Renal pelvis (tissue), 4 donors: ENCODE measurements around the gene XPO4. TPM values are rescaled to one million over a fixed set of nuclear protein-coding genes. Genes with fewer than 3 reads are reported as not detected.

ENCODE experiments used
- DNase-seq: peaks from one replicate; pipeline ENCODE4 v3.0.0-alpha.2; 2013
- polyA plus RNA-seq, 3 donors: library from polyadenylated mRNA; unstranded; fragments of 120-200 nt; gene quantifications; one replicate each; pipeline ENCODE4 v1.2.1, GENCODE V29; 2013; ENCODE audit not compliant: insufficient read length in 3 of 3

The XPO4 gene
- polyA plus RNA-seq, 3 donors: 17.4 to 22.5 (median 20.3) TPM

DNA sequence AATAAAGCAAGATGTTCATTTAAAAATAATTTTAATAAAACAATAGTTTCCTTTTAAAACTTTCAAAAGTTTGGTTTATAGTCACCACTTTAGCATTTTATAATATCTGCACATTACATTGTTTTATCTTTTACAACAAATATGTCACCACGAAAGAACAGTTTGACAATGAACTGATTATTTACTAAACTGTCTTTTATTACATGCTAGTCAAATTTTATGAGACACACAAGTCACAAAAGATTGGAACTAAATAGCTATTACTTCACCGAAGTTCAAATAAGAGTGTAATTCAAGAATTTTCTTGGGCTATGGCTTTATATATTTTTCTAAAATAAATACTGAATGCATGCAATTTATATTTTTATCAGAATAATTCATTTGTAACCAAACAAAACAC is 71.3 kb downstream of the XPO4 start:
- no peak for DNase-seq

DNA sequence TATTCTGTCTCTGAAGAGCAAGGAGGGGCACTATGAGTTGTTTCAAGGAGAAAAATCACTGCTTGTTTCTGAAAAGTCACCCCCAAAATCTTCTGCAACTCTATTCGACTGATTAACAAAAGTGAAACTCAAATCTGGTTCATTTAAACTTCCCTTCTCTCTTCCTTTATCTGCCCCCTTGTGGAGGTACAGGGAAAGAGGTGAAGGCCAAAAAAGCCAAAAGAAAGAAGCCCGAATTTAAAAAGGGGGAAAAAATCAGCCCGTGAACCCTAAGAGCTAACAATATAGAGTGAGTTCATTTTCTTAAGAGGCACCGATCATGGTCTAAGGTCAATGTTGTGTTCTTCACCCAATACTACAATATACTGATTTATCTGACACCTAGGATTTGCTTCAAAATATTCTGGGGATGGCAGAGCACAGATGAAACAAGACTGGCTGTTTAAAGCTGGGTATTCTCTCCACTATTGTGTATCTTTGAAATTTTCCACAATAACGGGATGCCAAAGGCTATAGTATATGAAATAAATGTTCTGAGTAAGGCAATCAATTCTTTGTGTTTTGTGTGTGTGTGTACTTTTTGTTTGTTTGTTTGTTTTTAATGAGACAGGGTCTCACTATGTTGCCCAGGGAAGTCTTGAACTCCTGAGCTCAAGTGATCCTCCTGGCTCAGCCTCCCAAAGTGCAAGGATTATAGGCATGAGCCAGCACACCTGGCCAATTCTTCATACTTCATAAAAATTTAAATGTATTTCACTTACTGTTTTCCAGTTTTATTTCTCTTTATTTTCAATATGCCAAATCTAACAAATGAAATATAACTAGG is 73.8 kb downstream of the XPO4 start:
- peak; percentile 47 for DNase-seq

DNA sequence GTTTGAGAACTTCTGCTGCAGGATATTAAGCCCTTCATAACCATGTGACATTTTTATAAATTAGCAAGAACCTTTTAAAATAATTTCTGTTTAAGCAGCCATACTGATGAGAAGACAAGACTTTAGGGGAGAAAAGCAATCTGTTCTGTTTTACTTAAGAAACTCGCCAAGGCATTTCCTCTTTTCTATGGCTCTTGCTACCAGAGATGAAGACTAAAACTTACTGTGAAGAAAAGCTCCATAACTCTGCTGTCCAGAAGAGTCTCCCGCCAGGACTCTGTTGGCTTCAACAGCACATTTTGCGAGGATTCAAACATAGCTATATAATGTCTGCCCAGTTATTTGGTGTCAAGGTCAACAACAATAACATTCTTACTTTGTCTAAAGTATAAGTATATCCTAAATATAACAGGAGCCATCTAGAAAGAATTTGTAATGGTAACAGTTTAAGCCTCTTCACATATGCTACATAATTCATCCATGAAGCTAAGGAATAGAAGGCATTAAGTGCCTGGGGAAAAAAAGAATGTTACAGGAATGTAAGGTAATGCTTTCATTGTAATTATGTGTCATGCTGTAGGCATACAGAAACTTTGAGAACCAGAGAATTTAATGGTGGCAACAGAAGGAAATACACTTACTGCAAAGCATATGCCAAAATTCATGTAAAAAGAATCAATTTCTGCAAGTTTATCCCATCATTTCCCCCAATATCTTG is 75.5 kb downstream of the XPO4 start:
- no peak for DNase-seq

DNA sequence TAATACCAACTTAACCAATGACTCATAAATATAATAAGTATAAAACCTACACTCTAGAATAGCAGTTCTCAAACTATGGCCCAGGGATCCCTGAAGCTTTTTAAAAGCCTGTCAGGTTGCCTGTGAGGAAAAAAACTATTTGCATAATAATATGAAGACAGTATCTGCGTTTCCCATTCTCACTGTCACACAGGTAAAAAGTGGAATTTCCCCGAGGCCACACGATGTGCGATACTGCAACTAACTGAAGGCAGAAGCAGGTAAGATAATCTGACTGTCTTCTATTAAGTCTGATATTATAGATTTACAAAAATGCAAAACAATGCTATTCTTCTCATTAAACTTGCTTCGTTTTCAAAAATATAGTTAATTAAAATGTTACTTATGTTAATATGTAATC is 76.2 kb downstream of the XPO4 start:
- DNase-seq: no peak

DNA sequence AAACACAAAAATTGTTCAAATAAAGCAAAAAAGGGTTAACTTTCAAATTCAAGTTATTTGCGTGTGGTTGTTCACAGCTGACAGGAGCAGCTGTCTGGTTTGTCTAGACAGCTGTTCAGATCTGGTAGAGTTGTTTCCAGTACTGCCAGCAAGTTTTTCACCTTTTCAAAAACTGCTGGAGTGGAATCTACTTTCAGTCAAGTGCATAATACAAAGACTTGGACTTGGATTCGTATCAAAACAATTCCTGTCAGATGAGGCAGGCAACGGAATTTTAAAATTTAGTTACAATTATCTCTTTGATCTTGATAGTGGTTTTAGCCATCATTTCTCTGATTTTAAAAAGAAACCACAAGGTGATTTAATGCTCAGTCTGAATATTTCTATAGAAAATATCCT is 77.1 kb downstream of the XPO4 start:
- DNase-seq: no peak

DNA sequence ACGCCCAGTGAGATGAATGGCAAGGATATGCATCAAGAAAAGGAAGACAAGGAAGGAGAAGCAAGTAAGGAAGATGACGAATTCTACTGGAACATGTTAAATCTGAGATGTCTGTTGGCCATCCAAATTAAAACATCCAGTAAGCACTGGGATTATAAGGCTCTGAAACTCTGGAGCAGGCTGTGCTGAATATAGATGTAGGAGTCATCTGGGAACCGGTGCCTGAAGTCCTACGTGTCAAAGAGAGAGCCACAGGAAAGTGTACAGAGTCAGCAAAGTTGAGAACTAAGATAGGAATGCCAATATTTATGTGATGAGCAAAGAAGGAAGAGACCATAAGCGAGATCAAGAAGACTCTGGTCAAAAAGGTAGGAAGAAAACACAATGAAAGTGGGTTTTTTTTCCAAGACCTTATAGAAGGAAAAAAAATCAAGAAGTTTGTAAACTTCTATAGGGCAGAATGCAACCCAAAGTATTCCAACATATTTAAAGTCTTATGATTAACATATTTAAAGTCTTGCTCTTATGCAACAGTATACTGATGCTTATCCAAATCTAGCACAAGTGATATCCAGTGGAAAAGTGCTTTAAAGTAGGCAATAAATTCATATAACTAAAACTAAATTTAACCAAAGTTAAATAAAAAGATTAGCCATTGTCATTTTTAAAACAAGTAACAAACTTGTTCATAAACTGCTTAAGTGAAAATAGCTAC is 77.6 kb downstream of the XPO4 start:
- DNase-seq: no peak

DNA sequence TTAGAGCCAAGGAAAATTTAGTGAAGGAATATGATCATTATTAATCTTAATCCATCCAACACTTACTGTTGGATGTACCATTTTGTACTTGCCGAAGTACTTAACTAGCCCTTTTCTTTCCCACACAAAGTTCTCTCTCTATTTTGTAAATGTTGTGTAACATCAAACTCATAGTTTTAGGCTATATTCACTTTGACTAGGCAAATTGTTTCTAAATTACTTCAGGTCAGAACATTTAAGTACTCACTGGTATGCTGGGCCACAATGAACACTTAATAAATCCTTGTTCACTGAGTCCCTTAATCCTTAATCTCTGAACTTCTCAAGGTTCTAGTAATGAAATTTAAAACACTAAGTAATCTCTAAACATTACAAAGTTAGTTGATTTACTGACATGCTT is 79.5 kb downstream of the XPO4 start:
- no peak for DNase-seq

DNA sequence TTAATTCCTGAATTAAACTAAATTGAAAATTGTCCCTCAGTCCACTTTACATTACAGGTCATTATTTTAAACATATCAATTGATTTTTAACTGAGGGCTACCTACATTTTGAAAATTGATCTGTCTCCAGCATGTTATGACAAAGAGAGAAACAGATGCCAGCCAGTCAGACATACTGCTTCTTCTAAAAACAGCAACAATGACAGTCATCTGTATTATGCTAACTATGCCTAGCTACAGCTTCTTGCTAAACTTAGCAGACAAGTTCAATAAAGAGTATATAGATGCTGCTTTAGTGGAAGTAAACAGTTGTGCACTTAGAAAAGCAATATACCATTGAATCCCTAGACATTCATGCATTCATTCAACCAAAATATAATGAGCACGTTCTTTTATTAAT is 80.1 kb downstream of the XPO4 start:
- no peak for DNase-seq

DNA sequence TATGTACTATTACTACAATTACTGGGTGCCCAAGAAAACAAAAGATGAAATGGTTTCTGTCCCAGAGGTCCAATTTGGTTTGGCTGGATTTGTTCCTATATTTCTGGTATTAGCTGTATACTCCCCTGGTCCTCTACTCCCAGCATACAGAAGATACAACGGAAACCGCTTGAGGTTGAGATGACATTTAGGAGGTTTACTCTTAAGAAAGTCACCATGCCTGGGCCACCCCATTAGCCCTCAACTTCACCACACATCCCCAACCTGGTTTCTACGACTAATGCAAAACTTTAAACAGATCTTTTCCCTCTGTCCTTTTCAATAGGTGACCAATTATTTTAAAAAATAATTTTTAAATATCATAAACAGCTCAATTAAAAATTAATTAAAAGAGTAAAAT is 82.8 kb downstream of the XPO4 start:
- DNase-seq: no peak

DNA sequence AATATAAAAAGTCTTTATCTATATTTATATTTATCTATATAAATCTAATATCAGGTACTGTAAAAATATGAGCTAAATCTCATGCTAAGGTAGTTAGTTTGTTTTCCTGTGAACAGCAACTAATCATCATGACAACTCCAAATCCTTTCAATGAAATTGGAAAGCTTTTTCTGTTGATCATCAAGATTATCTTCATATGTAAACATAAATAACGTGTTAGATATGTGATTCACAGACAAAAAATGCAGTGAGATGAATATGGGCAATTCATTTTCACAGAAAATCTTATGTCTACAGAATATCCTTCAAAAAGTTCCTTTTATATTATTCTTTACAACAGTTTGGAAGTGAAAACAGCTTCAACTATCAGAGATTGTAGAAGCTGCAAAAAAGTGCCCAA is 87.1 kb downstream of the XPO4 start:
- no peak for DNase-seq

DNA sequence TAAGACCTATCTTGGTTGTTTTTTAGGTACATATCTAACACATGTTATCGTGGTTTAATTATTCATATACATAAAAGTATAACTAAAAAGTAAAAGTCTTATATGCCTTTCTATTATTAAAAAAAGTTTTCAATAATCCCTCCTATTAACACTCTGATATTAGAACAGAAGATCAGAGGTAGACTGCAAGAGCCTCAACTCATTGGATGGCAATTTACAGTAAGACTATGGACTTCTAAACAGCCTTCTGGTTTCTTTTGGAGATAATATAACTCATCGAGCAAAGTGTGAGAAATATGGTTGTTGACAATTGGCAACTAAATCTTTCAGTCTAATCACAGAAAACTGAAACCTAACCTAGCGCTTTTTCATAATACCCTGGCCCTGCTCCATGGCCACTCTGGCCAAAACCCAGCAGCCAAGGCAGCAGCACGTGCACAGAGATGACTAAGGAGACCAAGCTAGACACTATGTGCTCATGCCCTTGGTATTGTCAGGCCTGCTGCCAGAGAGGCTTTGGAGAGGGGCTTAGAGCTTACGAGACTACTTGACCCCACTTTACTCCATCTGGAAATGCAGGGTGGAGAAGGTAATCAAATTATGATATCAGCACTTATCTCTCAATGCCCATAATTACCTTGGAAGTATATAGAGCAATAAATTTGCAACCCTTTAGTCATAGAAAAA is 88.2 kb downstream of the XPO4 start:
- DNase-seq: no peak

DNA sequence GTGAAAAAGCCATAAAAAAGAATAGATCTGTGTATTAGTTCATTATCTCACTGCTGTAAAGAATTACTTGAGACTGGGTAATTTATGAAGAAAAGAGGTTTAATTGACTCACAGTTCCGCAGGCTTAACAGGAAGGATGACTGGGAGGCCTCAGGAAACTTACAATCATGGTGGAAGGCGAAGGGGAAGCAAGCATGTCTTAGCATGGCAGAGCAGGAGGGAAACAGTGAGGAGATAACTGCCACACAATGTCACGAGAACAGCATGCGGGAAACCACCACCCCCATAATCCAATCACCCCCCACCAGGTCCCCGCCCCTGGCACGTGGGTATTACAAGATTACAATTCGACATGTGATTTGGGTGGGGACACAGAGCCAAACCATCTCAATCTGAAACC is 89.7 kb downstream of the XPO4 start:
- DNase-seq: no peak

DNA sequence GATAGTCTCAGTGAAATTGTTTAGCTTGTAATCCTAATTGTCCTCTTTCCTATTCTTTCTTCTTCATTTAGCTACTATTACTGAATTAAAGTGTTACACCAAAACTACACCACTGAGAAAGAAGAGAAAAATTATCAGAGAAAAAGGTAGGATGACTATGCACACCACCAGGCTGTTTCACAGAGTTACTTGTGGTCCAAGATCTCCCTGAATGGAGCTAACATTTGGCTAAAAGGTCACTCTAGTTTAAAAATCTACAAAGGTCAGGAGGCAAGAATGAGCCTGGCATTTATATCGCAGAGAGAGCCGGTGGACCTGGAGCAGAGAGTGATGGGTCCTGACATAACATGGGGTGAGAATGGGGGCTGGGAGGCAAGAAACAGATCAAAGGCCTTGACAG is 91.7 kb downstream of the XPO4 start:
- DNase-seq: no peak

DNA sequence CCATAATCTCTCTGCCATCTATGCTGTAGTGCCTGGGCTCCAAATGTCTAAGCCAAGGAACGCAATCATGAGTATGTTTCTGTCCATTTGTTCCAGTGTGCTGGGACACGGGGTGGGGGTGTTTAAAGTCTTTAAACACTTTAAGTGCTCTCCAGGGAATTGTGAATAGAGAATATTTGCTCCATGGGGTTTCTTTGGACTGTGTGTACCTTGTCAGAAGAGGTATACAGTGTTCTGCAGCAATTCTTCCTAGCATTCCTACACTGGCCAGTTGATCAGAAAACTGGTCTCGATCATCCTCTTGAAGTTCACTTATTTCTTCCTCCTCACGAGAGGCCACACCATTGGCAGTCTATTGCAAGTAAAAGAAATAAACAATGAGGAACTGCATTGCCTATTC is 93.7 kb downstream of the XPO4 start:
- no peak for DNase-seq

DNA sequence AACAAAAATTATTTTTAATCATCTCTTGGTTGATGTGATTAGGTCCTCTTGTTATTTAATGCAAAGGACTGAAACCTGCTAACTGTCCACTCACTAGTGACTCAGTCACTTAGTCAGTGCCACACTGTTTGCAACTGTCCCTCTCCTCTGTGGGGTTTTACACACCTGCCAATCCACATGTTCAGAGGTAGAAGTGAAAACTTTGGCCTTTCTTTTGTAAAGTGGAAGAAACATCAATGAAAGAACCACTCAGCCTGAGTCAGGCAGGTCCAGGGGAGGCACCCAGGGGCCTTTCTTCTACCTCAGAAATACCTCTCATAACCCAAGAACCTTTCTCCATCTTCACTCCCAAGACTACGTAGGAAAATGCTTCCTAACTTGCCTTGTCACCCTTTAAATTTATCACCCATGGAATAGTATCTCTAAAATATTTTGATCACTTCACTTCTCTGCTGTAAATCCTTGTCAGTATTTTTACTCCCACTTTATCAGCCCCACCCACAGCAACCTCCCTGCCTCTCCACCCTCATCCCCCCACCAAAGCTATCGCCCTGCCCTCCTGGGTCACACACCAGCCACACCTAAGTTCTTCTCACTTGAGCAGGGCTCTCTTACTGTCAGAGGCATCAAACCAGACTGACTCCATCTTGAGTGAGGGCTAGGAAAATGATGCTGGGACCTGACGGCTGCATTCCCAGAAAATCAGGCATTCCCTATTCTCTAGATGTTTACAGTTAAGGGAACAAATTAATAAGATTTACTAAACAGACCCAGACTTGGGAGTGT is 99.2 kb downstream of the XPO4 start:
- DNase-seq: no peak

DNA sequence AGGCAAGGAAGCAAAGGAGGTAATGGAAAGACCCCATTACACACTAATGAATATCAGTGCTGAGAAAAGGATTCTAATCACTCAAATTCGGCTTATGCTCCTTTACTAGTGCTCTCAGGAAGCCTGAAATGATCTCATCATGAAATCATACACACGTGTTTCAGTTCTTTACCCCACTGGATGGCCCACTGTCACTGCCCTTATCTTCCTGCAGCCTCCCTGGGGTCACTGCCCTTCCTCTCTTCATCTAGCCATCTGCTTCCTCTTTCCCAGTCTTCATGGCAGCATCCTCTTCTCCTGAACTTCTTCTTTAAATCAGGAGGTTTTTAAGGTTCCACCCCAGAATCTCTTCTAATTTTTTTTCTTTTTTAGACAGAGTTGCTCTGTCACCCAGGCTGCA is 100.8 kb downstream of the XPO4 start:
- no peak for DNase-seq

DNA sequence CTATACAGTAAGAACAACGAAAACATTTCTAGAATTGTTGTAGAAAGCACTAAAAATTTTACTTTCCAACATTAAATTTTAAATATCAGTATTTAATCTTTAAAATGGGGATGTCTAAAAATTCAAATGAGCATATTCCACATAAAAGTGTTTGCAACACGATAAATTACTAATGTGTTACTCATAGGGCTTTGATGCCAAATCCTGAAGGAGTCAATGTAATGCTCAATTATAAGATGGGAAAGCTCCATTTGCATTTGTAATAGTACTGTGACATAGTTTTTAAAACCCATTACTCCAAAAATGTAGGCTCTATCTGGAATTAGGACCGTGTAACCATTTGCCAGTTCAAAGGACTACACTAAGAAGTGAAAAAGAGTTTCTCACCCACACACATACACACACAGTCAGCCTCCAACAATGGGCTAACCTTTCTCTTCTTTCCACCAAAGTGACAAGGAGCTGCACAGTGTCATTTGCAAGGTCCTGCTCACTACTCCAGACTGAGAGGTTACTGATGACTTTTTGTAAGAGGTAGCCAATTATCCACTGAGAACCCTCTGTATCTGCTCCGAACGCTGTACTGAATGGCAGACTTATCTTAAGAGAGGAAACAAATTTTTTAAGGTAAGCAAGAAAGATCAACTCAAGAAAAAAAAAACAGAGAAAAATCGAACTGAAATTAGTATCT is 102.7 kb downstream of the XPO4 start:
- DNase-seq: no peak

DNA sequence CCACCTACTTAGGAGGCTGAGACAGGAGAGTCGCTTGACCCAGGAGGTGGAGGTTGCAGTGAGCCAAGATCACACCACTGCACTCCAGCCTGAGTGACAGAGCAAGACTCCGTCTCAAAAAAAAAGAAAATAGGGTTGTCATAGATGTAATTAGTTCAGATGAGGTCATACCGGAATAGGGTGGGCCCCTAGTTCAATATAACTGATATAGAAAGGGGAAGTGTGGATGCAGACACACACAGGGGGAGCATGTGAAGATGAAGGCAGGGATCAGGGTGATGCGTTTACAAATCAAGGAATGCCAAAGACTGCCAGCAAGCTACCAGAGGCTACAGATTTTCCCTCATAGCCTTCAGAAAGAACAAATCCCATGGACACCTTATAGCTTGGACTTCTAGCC is 104.5 kb downstream of the XPO4 start:
- DNase-seq: no peak

DNA sequence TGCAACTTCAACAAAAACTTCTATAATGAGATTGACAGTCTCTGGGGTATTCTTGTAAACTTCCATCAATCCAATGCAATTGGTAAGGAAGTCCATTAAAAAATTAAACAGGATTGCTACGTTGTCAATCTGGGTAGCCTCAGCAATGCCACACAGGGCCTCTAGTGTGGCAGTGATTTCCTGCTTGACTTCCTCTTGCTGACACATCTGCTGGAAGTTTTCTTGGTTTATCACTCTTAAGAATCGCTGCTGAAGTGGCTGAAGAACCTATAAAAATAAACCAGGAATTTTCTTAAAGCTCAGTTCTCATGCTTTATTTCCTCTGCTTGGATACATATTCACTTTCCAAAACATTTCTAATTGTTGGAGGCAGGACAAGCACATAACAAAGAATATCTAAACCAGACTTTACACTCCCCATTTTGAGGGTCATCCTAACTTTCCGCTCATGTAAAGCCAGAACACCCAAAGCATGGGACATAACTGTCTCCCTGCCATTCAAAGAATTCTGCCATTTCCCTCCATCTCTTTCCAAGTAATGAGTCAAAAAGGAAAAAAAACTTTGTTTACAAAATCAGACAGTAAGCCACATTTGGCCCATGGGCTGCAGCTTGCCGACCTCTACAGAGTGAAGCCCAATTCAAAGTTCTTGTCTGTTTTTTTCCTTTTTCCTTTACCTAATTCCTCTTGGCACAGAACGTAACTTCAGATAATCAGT is 105.6 kb downstream of the XPO4 start:
- DNase-seq: no peak

DNA sequence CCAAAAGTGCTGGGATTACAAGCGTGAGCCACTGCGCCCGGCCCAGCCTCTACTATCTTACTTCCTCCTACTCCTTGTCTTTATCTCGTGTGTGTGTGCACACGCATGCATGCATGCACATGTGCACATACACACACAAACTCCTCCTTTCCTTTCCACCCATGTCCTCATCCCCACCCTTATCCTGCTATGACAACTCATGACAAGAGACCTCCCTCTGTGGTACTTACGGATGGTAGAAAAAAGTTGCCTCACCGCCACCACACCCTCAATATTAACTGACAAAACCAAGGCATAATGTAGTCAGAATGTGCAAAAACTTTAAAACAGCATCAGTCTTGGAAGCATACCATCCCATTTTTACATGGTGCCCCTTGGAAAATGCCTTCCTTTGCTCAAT is 112.9 kb downstream of the XPO4 start:
- DNase-seq: no peak
